H7 (cell line): Measurements from ENCODE around the gene MROH7. TPM values are rescaled to one million over a fixed set of nuclear protein-coding genes. Genes with fewer than 3 reads are reported as not detected.

Source experiments
- DNase-seq: peaks from one replicate; pipeline ENCODE4 v3.0.0; 2012
- H3K27me3 ChIP-seq: 2 replicates; pipeline ENCODE4 v1.6.0; 2011; ENCODE audit warnings: mild to moderate bottlenecking, low read length; ENCODE audit not compliant: control insufficient read depth, insufficient read depth
- H3K36me3 ChIP-seq: replicated peaks from 2 replicates; pipeline ENCODE4 v1.5.1; 2011; ENCODE audit warnings: low read length; ENCODE audit not compliant: control insufficient read depth, insufficient read depth
- H3K4me3 ChIP-seq: 2 replicates; pipeline ENCODE4 v1.5.1; 2011; ENCODE audit warnings: low read depth, mild to moderate bottlenecking, control low read depth, low read length, moderate library complexity; ENCODE audit not compliant: insufficient read depth
- total RNA-seq: library from RNA; depleted of rRNA; stranded (reverse); fragments of >200 nt; shearing (Covaris generic); gene quantifications from 2 replicates; pipeline ENCODE4 v1.2.3, GENCODE V29; 2014

Gene MROH7
- total RNA-seq, 1 experiment from 2014 or later: 0.03 TPM

- H3K27me3 ChIP-seq: peaks cover 14% of the 10 kb centered on the region
- DNase-seq: no peak
- H3K4me3 ChIP-seq: no peak overlapping the region
- no peaks in the 10 kb centered on the region for H3K36me3 ChIP-seq
These were observed 66.8 kb downstream of the MROH7 start for GRCh38 chr1:54708385-54708784.

GRCh38 chr1:54709547-54710292, 68.1 kb downstream of the MROH7 start:
- no peaks in the 10 kb centered on the region for H3K36me3 ChIP-seq
- H3K27me3 ChIP-seq: peaks cover 17% of the 10 kb centered on the region

DNA sequence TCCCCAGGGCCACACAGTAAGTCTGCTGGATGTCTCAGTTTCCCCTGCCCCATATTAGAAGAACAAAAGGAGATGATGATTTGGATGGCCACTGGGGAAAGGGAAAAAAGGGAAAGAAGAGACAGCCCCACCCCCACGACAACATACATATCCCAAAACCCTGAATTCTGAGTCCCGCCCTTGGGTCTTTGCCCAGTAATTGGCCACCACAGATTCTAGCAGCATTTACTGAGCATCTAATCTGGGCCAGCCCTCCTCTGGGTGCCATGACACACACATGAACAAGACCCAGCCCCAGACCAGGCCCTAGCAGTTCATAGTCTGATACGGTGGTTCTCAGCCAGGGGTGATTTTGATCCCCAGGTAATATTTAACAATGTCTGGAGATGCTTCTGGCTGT, 68.8 kb downstream of the MROH7 start:
- H3K27me3 ChIP-seq: peaks cover 18% of the 10 kb centered on the region

More at GRCh38 chr1:54709547-54710292, 68.1 kb downstream of the MROH7 start:
- DNase-seq: peak; percentile 1
- H3K4me3 ChIP-seq: no peak overlapping the region

GRCh38 chr1:54710841-54711240, 69.3 kb downstream of the MROH7 start:
- Histone ChIP-seq H3K27me3 (peaks cover 18% of the 10 kb centered on the region; the same call in 1 of the 2 replicates), H3K36me3 (no peaks in the 10 kb centered on the region), H3K4me3 (no peak overlapping the region)
- DNase-seq: peak; percentile 4

More for the DNA sequence above, 68.8 kb downstream of the MROH7 start:
- no peaks in the 10 kb centered on the region for H3K36me3 ChIP-seq
- DNase-seq: peak; percentile 2
- no peak overlapping the region for H3K4me3 ChIP-seq

DNA sequence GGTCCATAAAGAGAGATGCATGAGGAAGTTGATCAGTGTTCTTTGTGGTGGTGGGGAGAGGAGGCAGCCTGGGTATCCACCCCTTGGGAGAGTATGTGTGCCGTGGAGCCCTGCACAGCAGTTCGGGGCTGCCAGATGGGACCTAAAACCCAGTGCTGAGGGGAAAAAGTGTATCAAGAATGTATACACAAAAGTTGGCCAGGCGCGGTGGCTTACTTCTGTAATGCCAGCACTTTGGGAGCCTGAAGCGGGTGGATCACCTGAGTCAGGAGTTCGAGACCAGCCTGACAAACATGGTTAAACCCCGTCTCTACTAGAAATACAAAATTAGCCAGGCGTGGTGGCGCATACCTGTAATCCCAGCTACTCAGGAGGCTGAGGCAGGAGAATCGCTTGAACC, 70.0 kb downstream of the MROH7 start:
- H3K4me3 ChIP-seq: no peak overlapping the region
- DNase-seq: peak; percentile 2
- H3K36me3 ChIP-seq: no peaks in the 10 kb centered on the region
- H3K27me3 ChIP-seq: peaks cover 18% of the 10 kb centered on the region; the same call in 1 of the 2 replicates

GRCh38 chr1:54714881-54715492, 73.4 kb downstream of the MROH7 start:
- H3K36me3 ChIP-seq: peaks cover 4% of the 10 kb centered on the region
- peaks cover 9% of the 10 kb centered on the region; the same call in 1 of the 2 replicates for H3K27me3 ChIP-seq
- peak; percentile 29 for DNase-seq
- H3K4me3 ChIP-seq: peak overlapping the region; percentile 61

DNA sequence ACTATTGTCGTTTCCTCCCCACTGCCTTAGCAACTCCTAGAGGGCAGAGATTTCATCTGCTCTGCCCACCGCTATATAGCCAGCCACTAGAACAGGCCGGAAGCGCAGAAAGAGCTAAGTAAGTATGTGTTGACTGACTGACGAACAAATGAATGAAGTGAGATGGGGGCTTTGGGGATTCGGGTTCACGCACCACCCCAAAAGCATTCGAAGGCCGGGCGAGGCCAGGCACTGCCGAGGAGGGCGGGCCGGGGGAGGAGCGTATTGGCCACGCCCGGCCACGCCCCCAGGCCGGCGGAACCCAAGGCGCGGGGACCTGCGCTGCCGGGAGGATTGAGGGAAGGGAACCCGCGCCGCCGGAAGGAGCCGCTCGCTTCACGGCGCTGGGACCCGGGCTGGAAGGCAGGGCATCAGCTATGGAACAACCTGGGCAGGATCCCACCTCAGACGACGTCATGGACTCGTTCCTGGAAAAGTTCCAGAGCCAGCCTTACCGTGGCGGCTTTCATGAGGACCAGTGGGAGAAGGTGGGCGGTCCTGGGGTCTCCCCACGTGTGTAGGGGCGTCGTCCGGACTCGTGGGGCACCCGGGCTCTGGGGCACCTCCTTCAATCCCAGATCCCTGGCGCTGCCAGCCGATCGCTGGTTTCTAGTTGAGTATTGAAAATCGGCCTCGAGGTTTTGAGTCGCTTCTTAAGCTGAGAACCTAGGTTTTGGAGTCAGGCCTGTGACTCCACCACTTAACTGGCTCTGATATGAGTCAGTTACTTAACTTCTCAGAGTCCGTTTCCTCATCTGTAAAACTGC, 74.1 kb downstream of the MROH7 start, which contains the start of gene TTC4:
Gene TTC4 (plus strand): TSS at position 369 of the 806 bp plus-strand sequence. CDS start 48 bp downstream, at position 417.
- H3K4me3 ChIP-seq: peak within 1 kb of the TSS; percentile 61
- H3K36me3 ChIP-seq: peaks cover 4% of the 10 kb centered on the region
- peak; percentile 97 for DNase-seq
- H3K27me3 ChIP-seq: peaks cover 4% of the 10 kb centered on the region; the same call in 1 of the 2 replicates

- H3K27me3 ChIP-seq: peaks cover 4% of the 10 kb centered on the region; the same call in 1 of the 2 replicates
- peak; percentile 9 for DNase-seq
- peaks cover 4% of the 10 kb centered on the region for H3K36me3 ChIP-seq
- peak overlapping the region; percentile 61 for H3K4me3 ChIP-seq
These were observed 74.9 kb downstream of the MROH7 start for GRCh38 chr1:54716299-54717047.

DNA sequence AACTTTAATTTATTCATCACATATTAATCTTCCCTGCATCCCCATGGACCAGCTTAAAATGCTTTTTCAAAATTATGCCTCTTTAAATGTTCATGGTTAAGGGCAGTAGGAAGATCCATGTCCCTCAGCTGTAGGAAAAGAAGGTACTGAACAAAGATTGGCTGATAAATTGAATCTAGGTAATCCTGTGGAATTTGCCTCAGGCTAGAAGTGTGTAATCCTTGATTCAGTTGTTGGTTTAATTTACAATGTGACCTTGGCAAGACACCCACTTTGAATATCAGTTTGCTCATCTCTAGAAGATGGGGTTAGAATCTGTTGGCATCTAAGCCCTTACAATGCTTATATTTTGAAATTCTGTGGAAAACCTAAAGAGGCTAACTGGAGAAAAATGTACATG, 80.1 kb downstream of the MROH7 start:
- Histone ChIP-seq H3K36me3 (peaks cover 28% of the 10 kb centered on the region), H3K27me3 (no peaks in the 10 kb centered on the region), H3K4me3 (no peak overlapping the region)
- no peak for DNase-seq

DNA sequence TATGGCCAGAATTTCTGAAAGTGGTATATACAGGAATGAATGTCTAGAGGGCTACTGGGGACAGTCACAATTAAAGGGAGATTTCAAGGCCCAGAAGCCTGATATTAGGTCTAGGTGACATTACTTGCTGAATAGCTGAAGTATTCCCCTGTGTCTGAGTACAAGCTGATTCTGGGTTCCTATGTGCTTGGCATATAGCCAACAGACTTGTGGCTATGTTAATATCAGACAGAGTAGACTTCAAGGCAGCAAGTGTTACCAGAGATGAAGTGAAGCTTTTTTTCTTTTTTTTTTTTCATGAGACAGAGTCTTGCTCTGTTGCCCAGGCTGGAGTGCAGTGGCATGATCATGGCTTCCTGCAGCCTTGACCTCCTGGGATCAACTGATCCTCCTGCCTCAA, 82.4 kb downstream of the MROH7 start:
- H3K36me3 ChIP-seq: peaks cover 32% of the 10 kb centered on the region

DNA sequence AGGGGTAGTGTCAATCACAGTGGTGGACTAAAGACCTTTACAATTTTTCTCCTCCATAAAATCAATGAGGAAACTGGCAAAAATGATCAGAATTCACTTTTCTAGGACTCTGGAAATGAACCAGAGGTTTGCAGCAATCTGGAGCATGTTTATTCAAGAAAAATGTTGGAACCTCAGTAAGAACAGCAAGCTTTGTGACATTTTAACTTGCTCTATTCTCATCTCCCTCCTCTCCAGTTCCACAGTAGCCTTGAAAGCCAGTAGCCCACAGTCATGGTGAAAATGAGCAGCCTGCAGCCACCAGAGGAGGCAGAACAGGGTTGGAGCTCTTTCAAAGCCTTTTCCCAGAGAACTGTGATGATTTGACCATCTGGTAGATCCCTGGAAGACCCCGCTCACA, 83.2 kb downstream of the MROH7 start:
- no peak for DNase-seq
- peaks cover 36% of the 10 kb centered on the region for H3K36me3 ChIP-seq

More for the DNA sequence above, 82.4 kb downstream of the MROH7 start:
- Histone ChIP-seq H3K27me3 (no peaks in the 10 kb centered on the region), H3K4me3 (no peak overlapping the region)
- DNase-seq: no peak

GRCh38 chr1:54728027-54728426, 86.4 kb downstream of the MROH7 start:
- Histone ChIP-seq H3K27me3 (no peaks in the 10 kb centered on the region), H3K4me3 (no peak overlapping the region), H3K36me3 (peaks cover 38% of the 10 kb centered on the region)
- DNase-seq: no peak

More for the DNA sequence above, 83.2 kb downstream of the MROH7 start:
- Histone ChIP-seq H3K27me3 (no peaks in the 10 kb centered on the region), H3K4me3 (no peak overlapping the region)

GRCh38 chr1:54736685-54737084, 95.1 kb downstream of the MROH7 start:
- Histone ChIP-seq H3K36me3 (peaks cover 27% of the 10 kb centered on the region), H3K4me3 (no peak overlapping the region), H3K27me3 (no peaks in the 10 kb centered on the region)
- no peak for DNase-seq

DNA sequence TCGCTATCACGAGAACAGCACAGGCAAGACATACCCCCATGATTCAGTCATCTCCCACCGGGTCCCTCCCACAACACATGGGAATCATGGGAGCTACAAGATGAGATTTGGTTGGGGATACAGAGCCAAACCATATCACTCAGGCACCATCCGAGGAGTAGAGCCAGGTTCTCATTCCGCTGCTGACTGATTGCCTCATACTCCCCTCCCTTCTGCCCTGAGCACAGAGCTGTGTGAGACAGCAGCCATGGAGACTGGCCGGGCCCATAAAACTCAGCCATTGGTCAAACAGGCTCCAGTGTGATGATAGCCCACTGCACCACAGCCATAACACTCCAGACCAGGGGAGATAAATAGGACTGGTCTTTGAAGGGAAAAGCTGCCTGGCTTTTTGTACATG, 96.7 kb downstream of the MROH7 start:
- DNase-seq: no peak
- peaks cover 34% of the 10 kb centered on the region for H3K36me3 ChIP-seq
- no peaks in the 10 kb centered on the region for H3K27me3 ChIP-seq
- no peak overlapping the region for H3K4me3 ChIP-seq
